Activated T-helper 17 cell treated with anti-CD3 and anti-CD28 coated beads, Interleukin-2, amount 50 U/mL, for 72 hours (primary cell): Measurements from ENCODE around the gene COL20A1. TPM values are rescaled to one million over a fixed set of nuclear protein-coding genes. Genes with fewer than 3 reads are reported as not detected.

ENCODE experiments used
- ATAC-seq: fragments of 150-1000 bp; cut with Tn5 transposase; replicated peaks from 2 replicates; pipeline ENCODE4 v1.10.0; 2021; ENCODE audit warnings: mild to moderate bottlenecking, moderate library complexity
- H3K27ac Mint-ChIP-seq: one replicate; pipeline ENCODE4 v1.8.0; 2022; ENCODE audit warnings: mixed read lengths
- H3K27me3 Mint-ChIP-seq: one replicate; pipeline ENCODE4 v1.8.0; 2022; ENCODE audit warnings: mixed read lengths
- H3K36me3 Mint-ChIP-seq: one replicate; pipeline ENCODE4 v1.8.0; 2022; ENCODE audit warnings: low read depth, mild to moderate bottlenecking, mixed read lengths
- H3K4me1 Mint-ChIP-seq: one replicate; pipeline ENCODE4 v1.8.0; 2022; ENCODE audit warnings: mixed read lengths
- H3K4me3 Mint-ChIP-seq: one replicate; pipeline ENCODE4 v1.8.0; 2022; ENCODE audit warnings: mild to moderate bottlenecking, mixed read lengths
- H3K9me3 Mint-ChIP-seq: one replicate; pipeline ENCODE4 v1.8.0; 2022; ENCODE audit warnings: mixed read lengths
- total RNA-seq, 2 donors: library from RNA; stranded (reverse); gene quantifications; one replicate each; pipeline ENCODE4 v1.2.3, GENCODE V29; 2022

Gene COL20A1
- total RNA-seq, 2 donors from 2014 or later, result 0.16 to 0.17 TPM

- H3K27me3 Mint-ChIP-seq, result no peaks in the 10 kb centered on the region
- no peak for ATAC-seq
- no peaks in the 10 kb centered on the region for H3K36me3 Mint-ChIP-seq
- H3K9me3 Mint-ChIP-seq, result peaks cover 5% of the 10 kb centered on the region
- H3K27ac Mint-ChIP-seq, result no peak overlapping the region
- no peak overlapping the region for H3K4me3 Mint-ChIP-seq
- H3K4me1 Mint-ChIP-seq, result no peaks in the 10 kb centered on the region
These were observed 56.5 kb downstream of the COL20A1 start for GRCh38 chr20:63349516-63349895.

GRCh38 chr20:63350196-63350595 lies 57.2 kb downstream of the COL20A1 start:
- H3K27me3 Mint-ChIP-seq, result no peaks in the 10 kb centered on the region
- no peak for ATAC-seq

GRCh38 chr20:63350597-63351325 lies 57.8 kb downstream of the COL20A1 start:
- peaks cover 5% of the 10 kb centered on the region for H3K9me3 Mint-ChIP-seq
- ATAC-seq, result no peak
- no peaks in the 10 kb centered on the region for H3K4me1 Mint-ChIP-seq
- no peak overlapping the region for H3K4me3 Mint-ChIP-seq
- H3K36me3 Mint-ChIP-seq, result no peaks in the 10 kb centered on the region
- no peaks in the 10 kb centered on the region for H3K27me3 Mint-ChIP-seq
- H3K27ac Mint-ChIP-seq, result no peak overlapping the region

More at GRCh38 chr20:63350196-63350595, 57.2 kb downstream of the COL20A1 start:
- Mint-ChIP-seq H3K9me3 (peaks cover 5% of the 10 kb centered on the region), H3K36me3 (no peaks in the 10 kb centered on the region), H3K4me1 (no peaks in the 10 kb centered on the region), H3K4me3 (no peak overlapping the region), H3K27ac (no peak overlapping the region)

GRCh38 chr20:63351326-63351700 lies 58.3 kb downstream of the COL20A1 start:
- no peaks in the 10 kb centered on the region for H3K27me3 Mint-ChIP-seq
- H3K4me3 Mint-ChIP-seq, result no peak overlapping the region
- no peaks in the 10 kb centered on the region for H3K36me3 Mint-ChIP-seq
- H3K9me3 Mint-ChIP-seq, result peaks cover 5% of the 10 kb centered on the region
- H3K4me1 Mint-ChIP-seq, result no peaks in the 10 kb centered on the region
- no peak for ATAC-seq
- H3K27ac Mint-ChIP-seq, result no peak overlapping the region

- H3K36me3 Mint-ChIP-seq, result no peaks in the 10 kb centered on the region
- no peak overlapping the region for H3K4me3 Mint-ChIP-seq
- ATAC-seq, result no peak
- peaks cover 5% of the 10 kb centered on the region for H3K9me3 Mint-ChIP-seq
- no peaks in the 10 kb centered on the region for H3K27me3 Mint-ChIP-seq
- H3K4me1 Mint-ChIP-seq, result no peaks in the 10 kb centered on the region
- no peak overlapping the region for H3K27ac Mint-ChIP-seq
These were observed 59.0 kb downstream of the COL20A1 start for GRCh38 chr20:63351811-63352591.

- no peaks in the 10 kb centered on the region for H3K36me3 Mint-ChIP-seq
- no peaks in the 10 kb centered on the region for H3K27me3 Mint-ChIP-seq
- ATAC-seq, result no peak
- H3K9me3 Mint-ChIP-seq, result peaks cover 5% of the 10 kb centered on the region
- H3K4me3 Mint-ChIP-seq, result no peak overlapping the region
- no peak overlapping the region for H3K27ac Mint-ChIP-seq
- H3K4me1 Mint-ChIP-seq, result no peaks in the 10 kb centered on the region
These were observed 59.8 kb downstream of the COL20A1 start for GRCh38 chr20:63352811-63353221.

- no peak overlapping the region for H3K4me3 Mint-ChIP-seq
- no peak overlapping the region for H3K27ac Mint-ChIP-seq
- no peak for ATAC-seq
- peaks cover under 1% of the 10 kb centered on the region for H3K27me3 Mint-ChIP-seq
- H3K9me3 Mint-ChIP-seq, result peaks cover 5% of the 10 kb centered on the region
- no peaks in the 10 kb centered on the region for H3K36me3 Mint-ChIP-seq
- no peaks in the 10 kb centered on the region for H3K4me1 Mint-ChIP-seq
These were observed 61.8 kb downstream of the COL20A1 start for GRCh38 chr20:63354636-63355350.

- no peaks in the 10 kb centered on the region for H3K36me3 Mint-ChIP-seq
These were observed 62.9 kb downstream of the COL20A1 start for GRCh38 chr20:63355781-63356295.

GRCh38 chr20:63356511-63356910 lies 63.5 kb downstream of the COL20A1 start:
- no peak for ATAC-seq
- H3K36me3 Mint-ChIP-seq, result no peaks in the 10 kb centered on the region
- no peaks in the 10 kb centered on the region for H3K4me1 Mint-ChIP-seq
- no peak overlapping the region for H3K27ac Mint-ChIP-seq
- peaks cover 3% of the 10 kb centered on the region for H3K27me3 Mint-ChIP-seq
- H3K9me3 Mint-ChIP-seq, result no peaks in the 10 kb centered on the region
- no peak overlapping the region for H3K4me3 Mint-ChIP-seq

More at GRCh38 chr20:63355781-63356295, 62.9 kb downstream of the COL20A1 start:
- Mint-ChIP-seq H3K27me3 (peaks cover 3% of the 10 kb centered on the region), H3K9me3 (no peaks in the 10 kb centered on the region), H3K4me1 (no peaks in the 10 kb centered on the region), H3K27ac (no peak overlapping the region), H3K4me3 (no peak overlapping the region)
- no peak for ATAC-seq

- H3K27me3 Mint-ChIP-seq, result peaks cover 3% of the 10 kb centered on the region
- H3K4me1 Mint-ChIP-seq, result no peaks in the 10 kb centered on the region
- H3K27ac Mint-ChIP-seq, result no peak overlapping the region
- no peak overlapping the region for H3K4me3 Mint-ChIP-seq
- H3K9me3 Mint-ChIP-seq, result no peaks in the 10 kb centered on the region
- no peaks in the 10 kb centered on the region for H3K36me3 Mint-ChIP-seq
- no peak for ATAC-seq
These were observed 64.2 kb downstream of the COL20A1 start for GRCh38 chr20:63356931-63357879.

GRCh38 chr20:63357921-63358905 lies 65.2 kb downstream of the COL20A1 start:
- Mint-ChIP-seq H3K36me3 (no peaks in the 10 kb centered on the region), H3K27me3 (peaks cover 10% of the 10 kb centered on the region), H3K4me3 (no peak overlapping the region)

GRCh38 chr20:63359164-63359934 lies 66.4 kb downstream of the COL20A1 start:
- Mint-ChIP-seq H3K36me3 (no peaks in the 10 kb centered on the region), H3K9me3 (no peaks in the 10 kb centered on the region), H3K27me3 (peaks cover 10% of the 10 kb centered on the region), H3K4me1 (no peaks in the 10 kb centered on the region), H3K27ac (no peak overlapping the region), H3K4me3 (no peak overlapping the region)
- no peak for ATAC-seq

More at GRCh38 chr20:63357921-63358905, 65.2 kb downstream of the COL20A1 start:
- Mint-ChIP-seq H3K9me3 (no peaks in the 10 kb centered on the region), H3K27ac (no peak overlapping the region), H3K4me1 (no peaks in the 10 kb centered on the region)
- no peak for ATAC-seq
